Measurements from ENCODE around the gene APOBEC3C.

GRCh38 chr22:39010946-39011345, 3.1 kb upstream of the APOBEC3C start:
- TF ChIP-seq EZH2phosphoT487 (IDR thresholded peaks at IDR 0.05; ENCODE audit: insufficient read depth, low read depth) (no peak), EZH2 (IDR thresholded peaks at IDR 0.05; ENCODE audit: insufficient read depth, poor library complexity, severe bottlenecking) (no peak)
